Pancreas (tissue), 10 donors: ENCODE measurements around the gene TPSD1. TPM values are rescaled to one million over a fixed set of nuclear protein-coding genes. Genes with fewer than 3 reads are reported as not detected.
A peak's percentile ranks its signal among the peaks of the same experiment; 100 is the strongest.
"Not testable (repeated sequence)": the region's sequence is repeated elsewhere in the genome, so short reads cannot be mapped to it uniquely, and the experiment has no call there.

Experiments used
- ATAC-seq, 4 donors: fragments of 200-7000 bp; cut with Tn5 transposase; one replicate each; pipeline versions ENCODE4 v1.8.0 to v1.9.1; 2020; ENCODE audit warnings: mild to moderate bottlenecking in 4 of 4, moderate library complexity in 4 of 4
- DNase-seq, 6 donors: peaks; one replicate each; pipeline ENCODE4 v3.0.0-alpha.2; 2020
- FAIRE-seq: peaks from 2 replicates; lab custom pipeline; 2012; peaks lifted over from hg19 to GRCh38; lab: Jason Lieb, UNC
- H3K27ac ChIP-seq, 4 donors: fragments of 200-600 bp; sonication (generic); 1 replicate in 3 of 4; 2 replicates in 1 of 4; pipeline versions ENCODE4 v1.5.0 to v1.8.0; 2020
- H3K27me3 ChIP-seq, 4 donors: fragments of 200-600 bp; one replicate each; pipeline ENCODE4 v1.8.0; 2021
- H3K36me3 ChIP-seq, 3 donors: fragments of 200-600 bp; sonication (generic) in 1 of 3; one replicate each; pipeline versions ENCODE4 v1.5.0 to v1.8.0; 2020 to 2021
- H3K4me1 ChIP-seq, 3 donors: fragments of 200-600 bp; one replicate each; pipeline ENCODE4 v1.8.0; 2021
- H3K4me3 ChIP-seq, 4 donors: fragments of 200-600 bp; sonication (generic) in 2 of 4; one replicate each; pipeline versions ENCODE4 v1.5.0 to v1.8.0; 2020 to 2021
- H3K9me3 ChIP-seq, 4 donors: fragments of 200-600 bp; one replicate each; pipeline ENCODE4 v1.8.0; 2021
- WGBS, 2 donors: extraction: QIAGEN DNeasy Blood & Tissue Kit; methylation state at CpG; one replicate each; pipeline ENCODE4 v1.1.7; 2013; 5-methylcytosine and 5-hydroxymethylcytosine counted together
- intact Hi-C, 3 donors: fragments of 100-400 bp; cut with DNase I; formaldehyde crosslinking; loops; one replicate each; pipeline versions ENCODE4 v1.11.1 to v1.14.2; 2022
- polyA plus RNA-seq, 2 donors: library from polyadenylated mRNA; stranded (reverse); fragments of 200-250 nt; gene quantifications; one replicate each; pipeline ENCODE4 v1.2.3, GENCODE V29; 2013
- total RNA-seq, 6 donors: library from RNA; stranded (reverse); fragmentation: NEBNext Ultra II Directional in 4 of 6; extraction: Animal tissue kit (Norgen Biotek cat#: 25700) in 4 of 6; gene quantifications; one replicate each; pipeline versions ENCODE4 v1.2.1 to v1.2.4, GENCODE V29; 2021 to 2023
- TF ChIP-seq, protein P1 (sequence below), 4 donors: fragments of 200-600 bp; sonication (generic) in 3 of 4; IDR thresholded peaks; one replicate each; pipeline versions ENCODE4 v1.5.0 to v1.8.0; 2021; ENCODE audit warnings: antibody characterized with exemption in 4 of 4
- donor health status: healthy with polysubstance abuse.
- donor health status: DM: no; HTN: no; CAD: no; lungs with moderate emphysema.
- donor health status: DM: no; HTN: no; CAD: no.
- donor health status: control.
- donor health status: control.
- donor health status: Bipolar disorder and iron deficiency.
- donor health status: DM: yes; HTN: yes; CAD: no.
- donor health status: DM: no; HTN: no; CAD: no.
- donor health status: DM: no; HTN: no; CAD: no.
- donor health status: DM: yes; HTN: yes; CAD: no.

Gene TPSD1
- total and polyA plus RNA-seq, 8 donors, result 0.19 to 0.61 (median 0.26) TPM; not detected in 5

DNA sequence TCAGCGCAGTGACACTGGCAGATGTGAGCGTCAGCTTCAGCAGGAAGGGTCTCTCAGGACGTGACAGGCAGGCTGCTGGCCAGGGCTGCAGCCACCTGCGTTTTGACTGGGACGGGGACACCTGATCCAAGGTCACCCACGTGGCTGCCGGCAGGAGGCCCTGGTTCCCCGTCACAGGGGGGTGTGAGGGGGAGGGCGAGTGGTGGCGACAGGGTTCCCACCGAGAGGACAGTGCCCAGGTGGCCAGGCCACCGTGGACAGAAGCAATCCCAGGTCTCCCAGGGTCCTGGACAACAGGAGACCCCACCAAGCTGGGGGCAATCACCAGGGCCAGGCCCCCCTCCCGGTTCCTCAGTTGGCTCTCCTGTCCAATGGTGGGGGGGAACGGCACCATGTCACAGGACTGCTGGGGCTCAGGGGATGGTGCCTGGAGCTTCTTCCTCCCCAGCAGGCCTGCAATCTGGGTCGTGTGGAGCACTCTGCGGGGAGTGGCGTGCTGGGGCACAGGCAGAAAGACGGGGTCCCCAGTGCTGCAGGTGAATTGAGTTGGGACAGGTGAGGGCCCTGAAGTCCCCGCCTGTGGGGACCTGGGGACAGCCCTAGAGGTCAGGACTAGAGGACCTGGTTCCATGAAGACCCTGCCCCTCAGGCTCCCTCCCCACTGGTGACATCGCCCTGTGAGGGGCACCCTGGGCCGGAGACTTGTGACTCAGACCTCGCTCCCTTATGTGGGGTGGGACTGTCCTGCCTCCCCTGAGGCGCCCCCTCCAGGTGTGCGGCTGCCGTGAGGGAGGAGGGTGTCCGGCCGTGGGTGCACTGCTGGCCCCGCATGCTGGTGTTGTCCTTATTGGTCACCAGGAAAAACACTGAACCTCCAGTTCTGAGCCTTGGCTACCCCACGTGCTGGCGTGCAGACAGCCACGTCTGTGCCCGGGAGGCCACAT lies 11.7 kb upstream of the TPSD1 start:
- H3K4me1 ChIP-seq, H3K27ac ChIP-seq, FAIRE-seq, H3K4me3 ChIP-seq, intact Hi-C loops, H3K9me3 ChIP-seq, H3K27me3 ChIP-seq, H3K36me3 ChIP-seq: not testable (repeated sequence)
- DNase-seq (peak in 2 of 6 donors; percentile 52 to 60), ATAC-seq (peak in 3 of 4 donors; percentile 6 to 76 (median 19))
- WGBS, 2 donors, result 37 to 38% methylated on average over 24 to 28 of the region's 32 CpGs

DNA sequence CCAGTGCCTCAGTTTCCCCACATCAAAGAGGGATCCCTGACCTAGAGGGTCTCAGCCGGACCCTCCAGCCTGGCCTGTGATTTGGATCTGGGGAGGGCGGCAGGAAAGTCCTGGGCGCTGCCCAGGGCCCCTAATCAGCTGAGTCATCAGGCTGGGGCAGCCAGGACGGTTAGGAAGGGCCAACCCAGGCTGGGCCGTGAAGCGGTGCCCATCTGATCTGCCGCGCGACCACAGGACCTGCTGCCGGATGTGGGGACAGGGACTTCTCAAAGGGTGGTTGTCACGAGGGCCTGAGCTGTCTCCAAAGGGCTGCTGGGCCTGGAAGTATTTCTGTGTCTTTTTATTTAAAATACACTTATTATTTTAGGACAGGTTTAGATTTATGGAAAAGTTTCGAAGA lies 11.0 kb upstream of the TPSD1 start:
- H3K4me3 ChIP-seq, result no peak overlapping the region
- no peaks in the 10 kb centered on the region for H3K27me3 ChIP-seq
- H3K36me3 ChIP-seq, result no peaks in the 10 kb centered on the region
- peak in 1 of 4 donors; percentile 4 for ATAC-seq
- no peaks in the 10 kb centered on the region for H3K4me1 ChIP-seq
- FAIRE-seq, result no peak
- TF ChIP-seq, protein P1, sequence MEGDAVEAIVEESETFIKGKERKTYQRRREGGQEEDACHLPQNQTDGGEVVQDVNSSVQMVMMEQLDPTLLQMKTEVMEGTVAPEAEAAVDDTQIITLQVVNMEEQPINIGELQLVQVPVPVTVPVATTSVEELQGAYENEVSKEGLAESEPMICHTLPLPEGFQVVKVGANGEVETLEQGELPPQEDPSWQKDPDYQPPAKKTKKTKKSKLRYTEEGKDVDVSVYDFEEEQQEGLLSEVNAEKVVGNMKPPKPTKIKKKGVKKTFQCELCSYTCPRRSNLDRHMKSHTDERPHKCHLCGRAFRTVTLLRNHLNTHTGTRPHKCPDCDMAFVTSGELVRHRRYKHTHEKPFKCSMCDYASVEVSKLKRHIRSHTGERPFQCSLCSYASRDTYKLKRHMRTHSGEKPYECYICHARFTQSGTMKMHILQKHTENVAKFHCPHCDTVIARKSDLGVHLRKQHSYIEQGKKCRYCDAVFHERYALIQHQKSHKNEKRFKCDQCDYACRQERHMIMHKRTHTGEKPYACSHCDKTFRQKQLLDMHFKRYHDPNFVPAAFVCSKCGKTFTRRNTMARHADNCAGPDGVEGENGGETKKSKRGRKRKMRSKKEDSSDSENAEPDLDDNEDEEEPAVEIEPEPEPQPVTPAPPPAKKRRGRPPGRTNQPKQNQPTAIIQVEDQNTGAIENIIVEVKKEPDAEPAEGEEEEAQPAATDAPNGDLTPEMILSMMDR (IDR thresholded peaks at IDR 0.05), result no peak
- H3K27ac ChIP-seq, result no peak overlapping the region
- no peak for DNase-seq
- intact Hi-C loops, result no loop called here
- no peaks in the 10 kb centered on the region for H3K9me3 ChIP-seq
- 63 to 72% methylated on average over 12 of the region's 12 CpGs for WGBS, 2 donors

DNA sequence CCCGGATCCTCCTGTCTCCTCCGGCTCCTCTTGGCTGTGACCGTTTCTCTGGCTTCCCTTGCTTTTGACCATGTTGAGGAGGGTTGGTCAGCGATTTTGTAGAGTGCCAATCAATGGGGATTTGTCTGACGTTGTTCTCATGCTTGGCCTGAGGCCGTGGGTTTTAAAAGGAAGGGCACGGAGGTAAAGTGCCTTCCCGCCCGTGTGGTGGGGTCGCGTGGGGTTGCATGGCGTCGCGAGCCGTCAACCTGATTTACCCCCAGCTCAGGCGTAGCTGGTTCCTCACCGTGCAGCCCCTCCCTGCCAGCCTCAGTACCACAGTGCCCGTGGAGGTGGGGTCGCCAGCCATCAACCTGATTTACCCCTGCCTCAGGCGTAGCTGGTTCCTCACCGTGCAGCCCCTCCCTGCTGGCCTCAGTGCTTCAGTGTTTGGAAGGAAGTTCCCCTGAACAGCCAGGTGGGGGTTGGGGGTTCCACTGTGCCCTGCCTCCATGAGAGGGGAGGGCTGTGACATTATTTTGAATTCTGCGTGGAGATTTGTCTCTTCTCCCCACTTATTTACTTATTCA lies 10.3 kb upstream of the TPSD1 start:
- no peak overlapping the region for H3K27ac ChIP-seq
- 51 to 57% methylated on average over 22 of the region's 22 CpGs for WGBS, 2 donors
- no peaks in the 10 kb centered on the region for H3K27me3 ChIP-seq
- H3K4me3 ChIP-seq, result no peak overlapping the region
- TF ChIP-seq, protein P1 (IDR thresholded peaks at IDR 0.05), result no peak
- H3K9me3 ChIP-seq, result no peaks in the 10 kb centered on the region
- no peak for DNase-seq
- FAIRE-seq, result no peak
- intact Hi-C loops, result no loop called here
- no peak for ATAC-seq
- no peaks in the 10 kb centered on the region for H3K36me3 ChIP-seq
- no peaks in the 10 kb centered on the region for H3K4me1 ChIP-seq

DNA sequence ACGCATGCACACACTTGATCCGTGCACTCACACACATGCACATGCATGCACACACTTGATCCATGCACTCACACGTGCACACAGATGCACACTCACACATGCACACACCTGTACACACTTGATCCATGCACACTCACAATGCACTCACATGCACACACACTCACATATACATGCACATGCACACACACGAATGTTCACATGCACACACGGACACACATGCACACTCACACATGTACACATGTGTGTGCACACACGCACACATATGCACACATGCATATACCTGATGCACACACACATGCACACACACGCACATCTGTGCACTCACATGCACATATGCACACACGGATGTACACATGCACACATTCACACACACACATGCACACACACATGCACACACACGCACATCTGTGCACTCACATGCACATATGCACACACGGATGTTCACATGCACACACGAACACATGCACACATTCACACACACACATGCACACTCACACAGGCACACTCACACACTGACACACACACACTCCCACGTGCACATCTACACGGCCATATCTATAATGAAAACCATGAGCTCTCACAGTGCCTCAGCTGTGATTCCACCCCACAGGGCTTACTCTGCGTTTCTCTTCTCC lies 7.8 kb upstream of the TPSD1 start:
- H3K4me3 ChIP-seq, H3K36me3 ChIP-seq, intact Hi-C loops, H3K27ac ChIP-seq, DNase-seq, FAIRE-seq, H3K4me1 ChIP-seq, H3K27me3 ChIP-seq, H3K9me3 ChIP-seq, ATAC-seq: not testable (repeated sequence)
- 56 to 71% methylated on average over 12 to 14 of the region's 14 CpGs for WGBS, 2 donors

DNA sequence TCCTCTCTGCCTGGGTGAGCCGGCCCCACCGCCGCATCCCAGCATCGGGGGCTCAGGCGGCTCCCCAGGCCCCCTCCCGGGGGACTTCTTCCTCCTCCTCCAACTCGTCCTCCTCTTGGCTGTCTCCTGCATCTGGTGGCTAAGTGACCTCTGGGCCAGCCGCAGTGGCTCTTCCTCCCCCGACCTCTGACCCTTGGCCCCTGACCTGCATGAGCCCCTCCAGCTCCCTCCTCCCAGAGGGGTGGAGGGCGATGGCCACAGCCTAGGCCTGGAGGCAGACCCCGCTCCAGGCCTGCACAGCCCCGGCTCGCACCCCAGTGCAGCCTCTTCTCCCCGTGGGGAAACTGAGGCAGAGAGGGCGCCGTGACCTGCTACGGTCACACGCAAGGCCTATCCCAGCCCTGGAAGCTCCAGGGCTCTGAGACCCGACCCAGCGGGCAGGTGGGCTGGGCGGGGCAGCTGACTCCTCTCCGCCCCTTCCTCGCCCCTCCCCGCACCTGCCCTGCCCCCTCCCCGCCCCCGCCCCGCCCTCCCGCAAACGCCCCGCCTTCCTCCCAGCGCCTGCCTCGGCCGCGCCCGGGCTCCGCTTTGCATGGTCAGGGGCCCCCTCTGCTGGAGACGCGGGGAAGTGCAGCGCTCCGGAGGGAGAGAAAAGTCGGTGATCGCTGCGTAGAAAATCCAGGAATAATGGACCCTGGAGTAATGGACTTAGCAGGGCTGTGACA lies 6.7 kb upstream of the TPSD1 start:
- H3K27ac ChIP-seq, H3K4me1 ChIP-seq, H3K4me3 ChIP-seq, DNase-seq, H3K27me3 ChIP-seq, H3K9me3 ChIP-seq, H3K36me3 ChIP-seq, intact Hi-C loops, FAIRE-seq: not testable (repeated sequence)
- no CpG with 5 or more reads among the region's 43 CpGs for WGBS, 2 donors
- ATAC-seq, result peak; percentile 82 to 97 (median 90)

DNA sequence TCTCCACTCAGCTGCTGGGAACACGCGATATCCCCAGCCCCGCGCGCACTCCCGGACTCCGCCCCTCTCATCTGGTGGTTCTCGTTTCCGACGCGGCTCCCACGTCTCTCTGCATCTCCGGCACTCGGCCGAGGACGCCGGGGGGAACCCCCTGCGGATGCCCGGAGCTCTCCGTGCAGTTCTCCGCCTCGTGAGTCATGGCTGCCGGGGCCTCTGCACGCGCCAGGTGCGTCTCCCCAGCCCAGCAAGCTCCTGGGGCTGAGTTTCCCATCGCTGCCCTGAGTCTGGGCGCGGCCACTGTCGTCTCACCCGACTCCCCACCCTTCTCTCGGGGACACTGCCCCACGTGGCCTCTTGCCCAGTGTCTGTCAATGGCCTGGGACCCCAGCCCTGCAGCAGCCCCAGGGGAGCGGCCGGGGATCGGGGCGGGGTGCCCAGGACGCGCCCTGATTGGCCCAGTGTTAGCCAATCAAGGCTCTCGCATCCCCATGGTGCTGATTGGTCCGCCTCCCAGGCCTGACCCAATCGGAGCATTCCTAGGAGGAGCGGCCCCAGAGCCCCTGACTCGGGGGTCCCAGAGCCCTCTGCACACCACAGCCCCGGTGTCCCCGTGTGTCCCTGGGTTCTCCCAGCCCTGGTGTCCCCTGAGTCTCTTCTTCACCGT lies 2.0 kb upstream of the TPSD1 start:
- DNase-seq, FAIRE-seq, H3K4me1 ChIP-seq, H3K36me3 ChIP-seq, H3K27ac ChIP-seq, H3K4me3 ChIP-seq, H3K9me3 ChIP-seq, intact Hi-C loops, H3K27me3 ChIP-seq: not testable (repeated sequence)
- WGBS, 2 donors, result no CpG with 5 or more reads among the region's 47 CpGs
- peak in 3 of 4 donors; percentile 29 to 47 (median 30) for ATAC-seq

DNA sequence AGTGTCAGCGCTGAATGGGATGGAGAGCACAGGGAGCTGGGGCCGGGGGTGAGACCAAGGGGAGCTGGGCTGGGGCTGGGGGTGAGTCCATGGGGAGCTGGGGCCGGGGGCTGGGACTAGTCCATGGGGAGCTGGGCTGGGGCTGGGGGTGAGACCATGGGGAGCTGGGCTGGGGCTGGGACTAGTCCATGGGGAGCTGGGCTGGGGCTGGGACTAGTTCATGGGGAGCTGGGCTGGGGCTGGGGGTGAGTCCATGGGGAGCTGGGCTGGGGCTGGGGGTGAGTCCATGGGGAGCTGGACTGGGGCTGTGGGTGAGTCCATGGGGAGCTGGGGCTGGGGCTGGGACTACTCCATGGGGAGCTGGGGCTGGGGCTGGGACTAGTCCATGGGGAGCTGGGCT lies 1.0 kb upstream of the TPSD1 start:
- H3K27me3 ChIP-seq, H3K9me3 ChIP-seq, FAIRE-seq, intact Hi-C loops, H3K36me3 ChIP-seq, H3K27ac ChIP-seq, H3K4me3 ChIP-seq, H3K4me1 ChIP-seq, ATAC-seq: not testable (repeated sequence)
- peak in 1 of 6 donors; percentile 79 for DNase-seq
- 40 to 71% methylated on average over 1 to 3 of the region's 3 CpGs for WGBS, 2 donors

DNA sequence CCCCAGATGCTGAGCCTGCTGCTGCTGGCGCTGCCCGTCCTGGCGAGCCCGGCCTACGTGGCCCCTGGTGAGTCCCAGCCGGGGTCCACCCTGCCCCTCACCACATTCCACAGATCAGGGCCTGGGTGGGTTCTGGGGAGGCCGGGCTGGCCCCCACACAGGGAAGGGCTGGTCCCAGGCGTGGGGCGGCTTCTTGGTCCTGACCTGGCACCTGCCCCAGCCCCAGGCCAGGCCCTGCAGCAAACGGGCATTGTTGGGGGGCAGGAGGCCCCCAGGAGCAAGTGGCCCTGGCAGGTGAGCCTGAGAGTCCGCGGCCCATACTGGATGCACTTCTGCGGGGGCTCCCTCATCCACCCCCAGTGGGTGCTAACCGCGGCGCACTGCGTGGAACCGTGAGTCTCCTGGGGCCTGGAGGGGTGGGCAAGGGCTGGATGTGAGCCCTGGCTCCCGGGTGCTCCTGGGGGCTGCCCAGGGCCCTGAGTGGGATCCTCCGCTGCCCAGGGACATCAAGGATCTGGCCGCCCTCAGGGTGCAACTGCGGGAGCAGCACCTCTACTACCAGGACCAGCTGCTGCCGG lies 516 bp downstream of the TPSD1 start:
- peak in 2 of 6 donors; percentile 25 to 63 for DNase-seq
- H3K4me3 ChIP-seq, ATAC-seq, intact Hi-C loops, H3K27ac ChIP-seq, FAIRE-seq, H3K36me3 ChIP-seq, H3K9me3 ChIP-seq, H3K27me3 ChIP-seq, H3K4me1 ChIP-seq: not testable (repeated sequence)
- WGBS, 2 donors, result 70 to 72% methylated on average over 18 to 23 of the region's 23 CpGs
